CD14-positive monocyte (primary cell): ENCODE results near the gene ADAMTSL1. TPM values are rescaled to one million over a fixed set of nuclear protein-coding genes. Genes with fewer than 3 reads are reported as not detected.

Experiments used
- DNase-seq, 3 donors: peaks; one replicate each; pipeline ENCODE4 v3.0.0-alpha.2; 2011 to 2022
- H2AFZ ChIP-seq: 2 replicates; pipeline ENCODE4 v1.6.0; 2012; ENCODE audit warnings: mild to moderate bottlenecking, low read depth, low read length, inconsistent platforms; ENCODE audit not compliant: insufficient read depth, poor library complexity, severe bottlenecking
- H3K27ac ChIP-seq, 2 donors: 1 replicate in 1 of 2; 2 replicates in 1 of 2; pipeline ENCODE4 v1.5.1; 2012 to 2013; ENCODE audit warnings: low read length in 2 of 2, control low read depth in 1 of 2, inconsistent platforms in 1 of 2, low read depth in 1 of 2, mild to moderate bottlenecking in 1 of 2
- H3K27me3 ChIP-seq, 2 donors: one replicate each; pipeline versions ENCODE4 v1.6.0 to v1.6.1; 2011 to 2013; ENCODE audit warnings: low read length in 2 of 2; ENCODE audit not compliant: control insufficient read depth in 2 of 2, insufficient read depth in 2 of 2
- H3K36me3 ChIP-seq, 2 donors: replicated peaks in 1 of 2; 1 replicate in 1 of 2; 2 replicates in 1 of 2; pipeline versions ENCODE4 v1.5.1 to v1.6.1; 2012 to 2013; ENCODE audit warnings: low read length in 2 of 2, control low read depth in 1 of 2, inconsistent platforms in 1 of 2, mild to moderate bottlenecking in 1 of 2; ENCODE audit not compliant: insufficient read depth in 2 of 2, control insufficient read depth in 1 of 2
- H3K4me1 ChIP-seq, 2 donors: 1 replicate in 1 of 2; 2 replicates in 1 of 2; pipeline versions ENCODE4 v1.5.1 to v1.6.1; 2012 to 2013; ENCODE audit warnings: low read length in 2 of 2, control low read depth in 1 of 2, inconsistent platforms in 1 of 2, mild to moderate bottlenecking in 1 of 2, moderate library complexity in 1 of 2; ENCODE audit not compliant: insufficient read depth in 2 of 2, control insufficient read depth in 1 of 2
- H3K4me2 ChIP-seq: replicated peaks from 2 replicates; pipeline ENCODE3; 2012; ENCODE audit warnings: low read length, moderate library complexity, mild to moderate bottlenecking; ENCODE audit not compliant: poor library complexity, severe bottlenecking; ENCODE audit errors: extremely low read depth
- H3K4me3 ChIP-seq, 3 experiments: fragments of 200-600 bp in 1 of 3; sonication (generic) in 1 of 3; replicated peaks in 1 of 3; 1 replicate in 2 of 3; 2 replicates in 1 of 3; pipeline ENCODE4 v1.5.1; 2011 to 2013; ENCODE audit warnings: low read length in 3 of 3, mild to moderate bottlenecking in 3 of 3, control low read depth in 2 of 3, low read depth in 2 of 3, inconsistent platforms in 1 of 3, moderate library complexity in 1 of 3
- H3K79me2 ChIP-seq: 2 replicates; pipeline ENCODE4 v1.6.0; 2012; ENCODE audit warnings: mild to moderate bottlenecking, control low read depth, inconsistent platforms, low read length, moderate library complexity; ENCODE audit not compliant: insufficient read depth
- H3K9ac ChIP-seq: 2 replicates; pipeline ENCODE4 v1.6.0; 2017; ENCODE audit warnings: low read length, mild to moderate bottlenecking; ENCODE audit not compliant: insufficient read depth, poor library complexity, severe bottlenecking
- H3K9me3 ChIP-seq, 2 donors: replicated peaks in 1 of 2; 1 replicate in 1 of 2; 2 replicates in 1 of 2; pipeline versions ENCODE4 v1.5.1 to v1.6.1; 2012 to 2013; ENCODE audit warnings: low read length in 2 of 2, control low read depth in 1 of 2; ENCODE audit not compliant: control insufficient read depth in 1 of 2, insufficient read depth in 1 of 2
- H4K20me1 ChIP-seq: 2 replicates; pipeline ENCODE4 v1.6.0; 2012; ENCODE audit warnings: mild to moderate bottlenecking, low read length, control low read depth, moderate library complexity; ENCODE audit not compliant: insufficient read depth
- H3K27ac Mint-ChIP-seq, 7 donors: one replicate each; pipeline ENCODE4 v1.8.0; 2020; ENCODE audit warnings: mild to moderate bottlenecking in 7 of 7, mixed read lengths in 7 of 7, moderate library complexity in 6 of 7, inconsistent platforms in 2 of 7
- H3K27me3 Mint-ChIP-seq, 3 donors: one replicate each; pipeline ENCODE4 v1.8.0; 2021 to 2022; ENCODE audit warnings: low read depth in 3 of 3, mild to moderate bottlenecking in 3 of 3, mixed read lengths in 3 of 3, moderate library complexity in 3 of 3, inconsistent platforms in 1 of 3
- H3K36me3 Mint-ChIP-seq, 2 donors: one replicate each; pipeline ENCODE4 v1.8.0; 2020; ENCODE audit warnings: mixed read lengths in 2 of 2, inconsistent platforms in 1 of 2, mild to moderate bottlenecking in 1 of 2
- H3K4me1 Mint-ChIP-seq: one replicate; pipeline ENCODE4 v1.8.0; 2020; ENCODE audit warnings: mild to moderate bottlenecking, mixed read lengths
- H3K4me3 Mint-ChIP-seq, 2 donors: one replicate each; pipeline ENCODE4 v1.8.0; 2020; ENCODE audit warnings: mild to moderate bottlenecking in 2 of 2, mixed read lengths in 2 of 2, moderate library complexity in 1 of 2
- H3K9me3 Mint-ChIP-seq, 7 donors: one replicate each; pipeline ENCODE4 v1.8.0; 2020 to 2022; ENCODE audit warnings: mixed read lengths in 7 of 7, mild to moderate bottlenecking in 6 of 7, moderate library complexity in 6 of 7, inconsistent platforms in 2 of 7
- WGBS: methylation state at CpG from one replicate; pipeline ENCODE4 v1.1.5; 2013; ENCODE audit warnings: missing lambda C conversion rate; ENCODE audit not compliant: insufficient coverage; 5-methylcytosine and 5-hydroxymethylcytosine counted together
- intact Hi-C, 2 donors: fragments of 100-400 bp; cut with micrococcal nuclease; formaldehyde crosslinking; loops; one replicate each; pipeline versions ENCODE4 v1.15.0 to v1.15.1; 2023
- polyA plus RNA-seq, 3 donors: library from polyadenylated mRNA; depleted of rRNA in 1 of 3; unstranded in 2 of 3; stranded (reverse) in 1 of 3; fragments of 300-500 nt in 2 of 3; fragments of >200 nt in 1 of 3; fragmentation: Illumina TruSeq in 2 of 3; gene quantifications; 1 replicate in 2 of 3; 2 replicates in 1 of 3; pipeline ENCODE4 v1.2.3, GENCODE V29; 2012 to 2021
- TF ChIP-seq, protein P1 (sequence below): fragments of 200-600 bp; IDR thresholded peaks from one replicate; pipeline ENCODE4 v1.8.0; 2022; ENCODE audit warnings: antibody characterized with exemption, mild to moderate bottlenecking

ADAMTSL1 gene
- polyA plus RNA-seq, 3 donors, result not detected

DNA sequence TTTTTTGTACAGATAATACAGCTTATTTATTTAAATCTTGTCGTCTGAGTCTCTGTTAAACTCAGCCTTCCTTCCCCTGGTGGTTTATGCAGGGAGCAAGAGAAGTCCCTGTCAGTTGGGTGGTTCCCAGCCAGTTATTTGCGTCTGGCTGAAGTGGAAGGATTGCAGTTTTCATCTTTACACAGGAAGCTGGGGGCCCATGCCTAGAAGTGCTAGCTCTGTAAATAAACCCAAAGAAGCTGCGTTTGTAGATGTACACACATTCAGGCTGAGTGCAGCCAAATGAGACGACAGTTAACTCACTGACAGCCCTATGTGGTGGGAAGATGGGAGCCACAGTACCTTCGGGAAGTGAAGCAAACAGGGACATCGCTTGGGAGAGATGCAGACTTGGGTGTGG, 437.0 kb downstream of the ADAMTSL1 start:
- Histone ChIP-seq H4K20me1 (no peaks in the 10 kb centered on the region), H3K27me3 (no peaks in the 10 kb centered on the region), H3K4me3 (no peak overlapping the region), H3K4me2 (no peak overlapping the region), H3K27ac (no peak overlapping the region), H3K9me3 (no peaks in the 10 kb centered on the region), H3K4me1 (no peaks in the 10 kb centered on the region), H3K79me2 (no peaks in the 10 kb centered on the region), H3K9ac (no peak overlapping the region), H3K36me3 (no peaks in the 10 kb centered on the region), H2AFZ (no peak overlapping the region)
- DNase-seq, result no peak
- Mint-ChIP-seq H3K4me1 (no peaks in the 10 kb centered on the region), H3K36me3 (no peaks in the 10 kb centered on the region), H3K27me3 (peaks cover 2 to 9% (median 5%) of the 10 kb centered on the region in 3 donors), H3K27ac (no peak overlapping the region), H3K4me3 (no peak overlapping the region), H3K9me3 (peaks cover 0 to 2% (median 0%) of the 10 kb centered on the region in 7 donors)
- TF ChIP-seq, protein P1, sequence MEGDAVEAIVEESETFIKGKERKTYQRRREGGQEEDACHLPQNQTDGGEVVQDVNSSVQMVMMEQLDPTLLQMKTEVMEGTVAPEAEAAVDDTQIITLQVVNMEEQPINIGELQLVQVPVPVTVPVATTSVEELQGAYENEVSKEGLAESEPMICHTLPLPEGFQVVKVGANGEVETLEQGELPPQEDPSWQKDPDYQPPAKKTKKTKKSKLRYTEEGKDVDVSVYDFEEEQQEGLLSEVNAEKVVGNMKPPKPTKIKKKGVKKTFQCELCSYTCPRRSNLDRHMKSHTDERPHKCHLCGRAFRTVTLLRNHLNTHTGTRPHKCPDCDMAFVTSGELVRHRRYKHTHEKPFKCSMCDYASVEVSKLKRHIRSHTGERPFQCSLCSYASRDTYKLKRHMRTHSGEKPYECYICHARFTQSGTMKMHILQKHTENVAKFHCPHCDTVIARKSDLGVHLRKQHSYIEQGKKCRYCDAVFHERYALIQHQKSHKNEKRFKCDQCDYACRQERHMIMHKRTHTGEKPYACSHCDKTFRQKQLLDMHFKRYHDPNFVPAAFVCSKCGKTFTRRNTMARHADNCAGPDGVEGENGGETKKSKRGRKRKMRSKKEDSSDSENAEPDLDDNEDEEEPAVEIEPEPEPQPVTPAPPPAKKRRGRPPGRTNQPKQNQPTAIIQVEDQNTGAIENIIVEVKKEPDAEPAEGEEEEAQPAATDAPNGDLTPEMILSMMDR, result no peak
- intact Hi-C loops, result no loop called here
- 7% methylated on average over 2 of the region's 6 CpGs for WGBS

DNA sequence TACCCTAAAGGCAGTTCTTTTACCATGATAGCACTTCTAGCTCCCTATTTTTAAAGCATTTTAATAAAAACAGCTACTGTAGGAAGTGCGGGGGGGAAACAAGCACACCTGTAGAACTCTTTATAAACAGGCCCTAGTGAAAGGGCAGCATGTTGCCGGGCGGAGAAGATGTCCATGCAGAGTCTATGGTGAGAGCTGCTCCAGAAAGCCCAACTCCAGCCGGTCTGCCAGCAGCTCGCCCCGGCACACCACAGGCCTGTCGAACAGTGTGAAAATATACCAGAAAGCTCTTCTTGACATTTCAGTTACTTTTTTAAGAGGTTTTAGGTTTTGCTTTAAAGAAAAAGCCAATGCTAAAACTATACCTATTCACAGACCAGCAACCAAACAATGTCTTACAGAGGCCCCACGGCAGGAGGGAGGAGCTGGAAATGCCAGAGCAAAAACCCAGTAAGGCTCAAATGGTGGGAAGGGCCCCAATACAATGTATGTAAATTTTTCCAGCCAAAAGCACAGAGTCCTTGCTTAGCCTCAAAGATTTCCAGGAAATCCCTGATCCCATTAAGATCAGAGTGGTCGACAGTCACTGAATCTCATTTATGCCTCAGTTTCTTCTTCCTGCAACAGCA, 437.9 kb downstream of the ADAMTSL1 start:
- Histone ChIP-seq H3K4me3 (no peak overlapping the region), H3K27me3 (no peaks in the 10 kb centered on the region), H3K9ac (no peak overlapping the region), H3K79me2 (no peaks in the 10 kb centered on the region), H3K27ac (no peak overlapping the region), H3K4me1 (no peaks in the 10 kb centered on the region), H4K20me1 (no peaks in the 10 kb centered on the region), H2AFZ (no peak overlapping the region), H3K9me3 (no peaks in the 10 kb centered on the region), H3K4me2 (no peak overlapping the region), H3K36me3 (no peaks in the 10 kb centered on the region)
- Mint-ChIP-seq H3K27ac (no peak overlapping the region), H3K4me1 (no peaks in the 10 kb centered on the region), H3K4me3 (no peak overlapping the region), H3K27me3 (peaks cover 2 to 9% (median 7%) of the 10 kb centered on the region in 3 donors), H3K9me3 (peaks cover 0 to 1% (median 0%) of the 10 kb centered on the region in 7 donors), H3K36me3 (no peaks in the 10 kb centered on the region)
- no peak for DNase-seq
- WGBS, result 97% methylated on average over 5 of the region's 9 CpGs
- TF ChIP-seq, protein P1, result no peak
- intact Hi-C loops, result no loop called here
